WI38 (cell line): ENCODE measurements around the gene SLC9A4.
"Not testable (repeated sequence)": the region's sequence is repeated elsewhere in the genome, so short reads cannot be mapped to it uniquely, and the experiment has no call there.

Experiments used
- H3K4me3 ChIP-seq: 2 replicates; pipeline ENCODE4 v1.5.1; 2011; ENCODE audit warnings: low read depth, mild to moderate bottlenecking, control low read depth, low read length
- TF ChIP-seq, protein P1 (sequence below): IDR thresholded peaks from 2 replicates; pipeline ENCODE4 v1.5.1; 2012; ENCODE audit warnings: low read depth, mild to moderate bottlenecking, control low read depth, low read length

Gene SLC9A4

DNA sequence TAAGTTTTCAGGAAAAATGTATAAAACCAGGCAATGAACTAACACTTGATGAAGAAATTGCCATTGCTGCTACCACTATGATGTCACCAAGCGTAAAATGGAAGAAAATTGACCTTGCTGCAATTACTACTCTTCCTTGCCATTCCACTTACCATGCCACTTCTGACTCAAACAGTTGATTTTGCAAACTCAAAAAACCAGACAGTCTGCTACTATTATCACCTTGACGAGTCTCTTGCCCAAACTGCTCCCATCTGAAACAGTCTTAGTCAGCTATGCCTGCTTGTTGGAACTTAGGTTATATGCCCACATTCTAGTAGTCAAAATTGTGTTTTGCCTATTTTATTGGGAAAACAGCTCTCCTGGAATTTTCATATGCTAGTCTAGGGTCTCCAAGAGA lies 74.4 kb downstream of the SLC9A4 start:
- no peak overlapping the region for H3K4me3 ChIP-seq
- TF ChIP-seq, protein P1, sequence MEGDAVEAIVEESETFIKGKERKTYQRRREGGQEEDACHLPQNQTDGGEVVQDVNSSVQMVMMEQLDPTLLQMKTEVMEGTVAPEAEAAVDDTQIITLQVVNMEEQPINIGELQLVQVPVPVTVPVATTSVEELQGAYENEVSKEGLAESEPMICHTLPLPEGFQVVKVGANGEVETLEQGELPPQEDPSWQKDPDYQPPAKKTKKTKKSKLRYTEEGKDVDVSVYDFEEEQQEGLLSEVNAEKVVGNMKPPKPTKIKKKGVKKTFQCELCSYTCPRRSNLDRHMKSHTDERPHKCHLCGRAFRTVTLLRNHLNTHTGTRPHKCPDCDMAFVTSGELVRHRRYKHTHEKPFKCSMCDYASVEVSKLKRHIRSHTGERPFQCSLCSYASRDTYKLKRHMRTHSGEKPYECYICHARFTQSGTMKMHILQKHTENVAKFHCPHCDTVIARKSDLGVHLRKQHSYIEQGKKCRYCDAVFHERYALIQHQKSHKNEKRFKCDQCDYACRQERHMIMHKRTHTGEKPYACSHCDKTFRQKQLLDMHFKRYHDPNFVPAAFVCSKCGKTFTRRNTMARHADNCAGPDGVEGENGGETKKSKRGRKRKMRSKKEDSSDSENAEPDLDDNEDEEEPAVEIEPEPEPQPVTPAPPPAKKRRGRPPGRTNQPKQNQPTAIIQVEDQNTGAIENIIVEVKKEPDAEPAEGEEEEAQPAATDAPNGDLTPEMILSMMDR, result no peak

DNA sequence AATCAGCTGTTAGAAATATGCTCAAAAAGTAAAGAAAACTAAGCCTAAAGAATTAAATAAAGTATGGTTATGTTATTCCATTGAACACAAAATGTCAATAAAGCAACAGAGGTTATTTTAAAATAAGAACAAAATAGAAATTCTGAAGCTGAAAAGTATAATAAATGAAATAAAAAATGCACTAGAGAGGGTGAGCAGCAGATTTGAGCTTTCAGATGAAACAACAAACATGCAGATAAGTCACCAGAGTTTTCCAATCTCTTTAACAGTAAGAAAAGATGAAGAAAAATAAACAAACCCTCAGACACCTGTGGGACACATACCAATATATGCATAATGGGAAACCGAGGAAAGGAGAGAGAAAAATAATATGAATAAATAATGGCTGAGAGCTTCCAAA lies 76.0 kb downstream of the SLC9A4 start:
- TF ChIP-seq, protein P1, result no peak

DNA sequence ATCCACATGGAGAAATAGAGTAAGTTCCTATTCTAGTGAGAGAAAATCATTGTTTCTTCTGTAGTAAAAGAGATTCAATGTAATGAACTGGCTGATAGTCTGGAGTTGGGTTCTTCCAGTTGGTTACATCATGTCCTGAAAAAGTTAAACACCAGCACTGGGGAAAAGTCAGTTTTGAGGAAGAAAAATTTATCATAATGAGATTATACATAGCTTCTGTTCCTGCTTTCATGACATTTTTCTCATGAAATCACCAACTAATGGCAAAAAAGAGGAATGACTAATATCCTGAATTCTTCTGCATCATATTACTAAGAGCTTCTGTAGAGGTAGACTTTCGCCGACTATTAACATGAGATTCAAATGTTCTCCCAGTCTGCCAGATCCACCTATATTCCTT lies 77.1 kb downstream of the SLC9A4 start:
- no peak overlapping the region for H3K4me3 ChIP-seq
- TF ChIP-seq, protein P1, result no peak

More for the DNA sequence above, 76.0 kb downstream of the SLC9A4 start:
- no peak overlapping the region for H3K4me3 ChIP-seq

DNA sequence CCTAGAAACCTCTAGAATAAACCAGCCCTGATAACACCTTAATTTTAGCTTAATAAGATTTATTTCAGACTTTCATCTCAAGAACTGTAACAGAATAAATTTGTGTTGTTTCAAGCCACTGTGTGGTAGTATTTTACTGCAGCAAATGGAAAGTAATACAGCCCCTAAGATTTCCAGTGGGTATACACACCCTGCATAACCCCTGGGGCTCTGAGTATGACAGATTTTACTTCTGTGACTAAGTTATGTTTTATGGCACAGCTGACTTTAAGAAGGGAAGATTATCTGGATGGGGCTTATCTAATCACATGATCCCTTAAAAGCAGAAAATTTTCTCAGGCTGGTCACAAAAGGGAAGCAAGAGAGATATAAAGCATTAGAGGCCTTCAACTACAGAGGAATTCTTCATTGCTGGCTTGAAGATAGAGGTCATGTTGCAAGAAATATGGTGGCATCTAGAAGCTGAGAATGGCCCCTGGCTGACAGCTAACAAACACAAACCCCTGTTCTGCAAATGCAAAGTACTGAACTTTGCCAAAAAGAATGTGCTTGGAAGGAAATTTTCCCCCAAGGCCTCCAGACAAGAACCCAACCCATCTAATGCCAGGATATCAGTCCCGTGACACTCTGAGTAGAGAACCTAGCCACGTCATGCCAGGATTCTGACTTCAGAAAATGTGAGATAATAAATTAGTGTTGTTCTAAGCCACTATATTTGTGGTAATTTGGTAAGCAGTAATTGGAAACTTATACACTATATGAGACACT lies 78.5 kb downstream of the SLC9A4 start:
- TF ChIP-seq, protein P1, result no peak
- H3K4me3 ChIP-seq, result no peak overlapping the region

DNA sequence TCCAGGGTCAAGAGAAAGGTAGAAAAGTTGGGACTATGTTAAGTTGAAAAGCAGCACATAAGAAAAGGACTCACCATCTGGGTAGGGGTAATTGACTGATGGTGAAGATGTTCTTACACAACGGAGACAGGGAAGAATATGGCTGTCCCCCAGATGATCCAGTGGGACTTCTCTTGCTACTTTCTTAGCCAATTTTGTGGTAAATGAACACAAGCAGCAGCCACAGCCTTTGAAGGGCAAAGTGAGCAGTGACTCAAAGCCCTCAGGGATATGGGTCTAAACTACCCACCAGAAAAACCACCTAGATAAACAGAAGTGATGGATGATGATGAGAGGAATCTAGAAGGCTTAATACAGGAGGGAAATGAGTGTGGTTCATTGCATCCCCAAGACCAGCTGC lies 80.6 kb downstream of the SLC9A4 start:
- H3K4me3 ChIP-seq, result no peak overlapping the region
- TF ChIP-seq, protein P1, result no peak

DNA sequence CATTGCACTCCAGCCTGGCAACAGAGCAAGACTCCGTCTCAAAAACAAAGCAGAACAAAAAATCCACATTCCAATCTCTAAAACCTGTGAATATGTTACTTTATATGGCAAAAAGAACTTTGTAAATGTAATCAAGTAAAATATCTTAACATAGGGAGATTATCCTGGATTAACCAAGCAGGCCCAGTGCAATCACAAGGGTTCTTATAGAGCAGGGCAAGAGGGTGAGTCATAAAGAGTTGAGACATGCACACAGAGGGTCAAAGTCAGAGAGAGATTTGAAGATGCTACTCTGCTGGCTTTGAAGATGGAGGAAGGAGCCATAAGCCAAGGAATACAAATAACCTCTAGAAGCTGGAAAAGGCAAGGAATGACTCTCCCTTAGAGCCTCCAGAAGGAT lies 85.4 kb downstream of the SLC9A4 start:
- no peak overlapping the region for H3K4me3 ChIP-seq
- TF ChIP-seq, protein P1, result no peak

DNA sequence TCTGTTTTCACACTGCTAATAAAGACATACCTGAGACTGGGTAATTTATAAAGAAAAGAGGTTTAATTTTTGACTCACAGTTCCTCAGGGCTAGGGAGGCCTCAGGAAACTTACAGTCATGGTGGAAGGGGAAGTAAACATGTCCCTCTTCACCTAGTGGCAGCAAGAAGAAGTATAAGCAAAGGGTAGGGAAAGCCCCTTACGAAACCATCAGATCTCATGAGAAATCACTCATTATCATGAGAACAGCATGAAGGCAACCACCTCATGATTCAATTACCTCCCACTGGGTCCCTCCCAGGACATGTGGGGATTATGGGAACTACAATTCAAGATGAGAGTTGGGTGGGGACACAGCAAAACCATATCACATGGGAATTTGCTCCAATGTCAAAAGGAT lies 89.5 kb downstream of the SLC9A4 start:
- H3K4me3 ChIP-seq, result not testable (repeated sequence)

DNA sequence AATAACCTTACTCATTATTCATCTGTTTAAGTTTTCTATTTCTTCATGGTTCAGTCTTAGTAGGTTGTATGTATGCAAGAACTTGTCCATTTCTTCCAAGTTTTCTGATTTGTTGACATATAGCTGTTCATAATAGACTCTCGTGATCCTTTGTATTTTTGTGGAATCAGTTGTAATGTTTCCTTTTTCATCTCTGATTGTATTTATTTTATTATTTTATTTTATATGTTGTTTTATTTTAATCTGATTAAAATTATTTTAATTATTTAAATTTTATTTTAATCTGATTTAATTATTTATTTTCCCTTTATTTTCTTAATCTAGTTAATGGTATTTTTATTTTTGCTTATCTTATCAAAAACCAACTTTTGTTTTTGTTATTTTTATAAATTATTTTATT lies 102.9 kb downstream of the SLC9A4 start:
- H3K4me3 ChIP-seq, result no peak overlapping the region
- TF ChIP-seq, protein P1, result no peak
